Activated naive CD4-positive, alpha-beta T cell treated with anti-CD3 and anti-CD28 coated beads, Interleukin-2, amount 50 U/mL, for 72 hours (primary cell): ENCODE measurements around the gene BIN1. TPM values are rescaled to one million over a fixed set of nuclear protein-coding genes. Genes with fewer than 3 reads are reported as not detected.

ENCODE experiments used
- ATAC-seq, 2 donors: fragments of 150-1000 bp; cut with Tn5 transposase; 2 replicates each; pipeline ENCODE4 v1.10.0; 2021; ENCODE audit warnings: mild to moderate bottlenecking in 2 of 2, moderate library complexity in 2 of 2
- DNase-seq, 2 donors: peaks; one replicate each; pipeline ENCODE4 v3.0.0; 2021 to 2022; ENCODE audit warnings: low spot score in 2 of 2
- H3K27ac Mint-ChIP-seq, 2 donors: one replicate each; pipeline ENCODE4 v1.8.0; 2022; ENCODE audit warnings: mild to moderate bottlenecking in 2 of 2, mixed read lengths in 2 of 2
- H3K36me3 Mint-ChIP-seq, 2 donors: one replicate each; pipeline ENCODE4 v1.8.0; 2022; ENCODE audit warnings: mixed read lengths in 2 of 2
- H3K9me3 Mint-ChIP-seq, 2 donors: one replicate each; pipeline ENCODE4 v1.8.0; 2022; ENCODE audit warnings: mixed read lengths in 2 of 2
- total RNA-seq, 2 donors: library from RNA; stranded (reverse); gene quantifications; one replicate each; pipeline ENCODE4 v1.2.3, GENCODE V29; 2022

The BIN1 gene
- total RNA-seq: 10 to 100 TPM; 43.0 to 98.3 TPM

GRCh38 chr2:127106991-127107621 lies at the start of gene BIN1:
TSS of gene BIN1 (minus strand) at chr2:127107154. CDS start at chr2:127106943, 211 bp downstream.
- DNase-seq: peak; percentile 79 to 84
- Mint-ChIP-seq H3K36me3 (no peaks in the 10 kb centered on the region), H3K27ac (peak within 1 kb of the TSS in 1 of 2 donors; percentile 49), H3K9me3 (no peaks in the 10 kb centered on the region)
- ATAC-seq: peak; percentile 94 to 96

- no peak overlapping the region for H3K27ac Mint-ChIP-seq
- no peaks in the 10 kb centered on the region for H3K9me3 Mint-ChIP-seq
- DNase-seq (no peak), ATAC-seq (no peak)
- peaks cover 0 to 6% of the 10 kb centered on the region in 2 donors for H3K36me3 Mint-ChIP-seq
These were observed 49.0 kb upstream of the BIN1 start for GRCh38 chr2:127155947-127156346.

DNA sequence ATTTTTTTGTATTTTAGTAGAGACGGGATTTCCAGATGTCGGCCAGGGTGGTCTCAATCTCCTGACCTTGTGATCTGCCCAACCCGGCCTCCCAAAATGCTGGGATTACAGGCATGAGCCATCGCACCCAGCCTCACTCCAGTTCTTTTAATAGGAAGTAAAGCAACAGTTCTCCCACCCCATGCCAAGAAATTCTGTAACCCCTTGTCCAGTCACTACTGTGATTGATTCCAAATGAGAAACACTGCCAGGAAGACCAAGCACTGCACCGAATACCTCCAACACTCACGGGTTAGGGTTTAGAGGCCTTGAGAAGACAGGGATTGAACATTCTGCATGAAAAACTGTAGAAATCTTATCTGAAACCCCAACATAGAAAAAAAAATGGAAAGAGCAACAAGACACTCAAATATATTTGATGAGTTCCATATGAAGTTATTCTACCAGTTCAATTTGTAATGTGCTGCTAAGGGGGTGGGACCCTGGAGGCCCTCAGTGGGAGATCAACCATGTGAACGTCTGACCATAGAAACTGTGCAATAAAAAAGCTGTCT lies 48.2 kb upstream of the BIN1 start:
- Mint-ChIP-seq H3K36me3 (peaks cover 0 to 6% of the 10 kb centered on the region in 2 donors), H3K9me3 (no peaks in the 10 kb centered on the region), H3K27ac (no peak overlapping the region)
- DNase-seq (no peak), ATAC-seq (no peak)

DNA sequence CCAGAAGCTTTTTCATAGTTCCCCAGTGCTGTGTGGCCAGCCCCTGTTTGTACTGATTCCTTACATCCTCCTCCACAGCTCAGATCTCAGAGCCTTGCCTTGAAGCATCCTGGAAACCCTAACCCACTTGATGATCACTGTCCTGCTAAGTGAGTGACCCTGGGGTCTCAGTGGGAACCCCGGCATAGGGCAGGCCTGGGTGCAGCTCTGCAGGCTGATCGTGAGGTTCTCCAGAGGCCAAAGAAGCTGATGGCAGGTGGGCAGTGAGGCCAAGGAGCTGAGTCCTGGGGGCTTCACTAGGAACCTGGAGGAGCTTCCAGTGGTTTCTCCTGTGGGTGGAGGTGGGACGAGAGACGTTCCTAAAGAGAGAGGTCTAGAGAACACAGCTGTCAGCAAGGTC lies 47.4 kb upstream of the BIN1 start:
- Mint-ChIP-seq H3K27ac (no peak overlapping the region), H3K36me3 (peaks cover 0 to 6% of the 10 kb centered on the region in 2 donors), H3K9me3 (no peaks in the 10 kb centered on the region)
- DNase-seq: no peak
- no peak for ATAC-seq

GRCh38 chr2:127153691-127154158 lies 46.8 kb upstream of the BIN1 start:
- peaks cover 0 to 6% of the 10 kb centered on the region in 2 donors for H3K36me3 Mint-ChIP-seq
- ATAC-seq (no peak), DNase-seq (no peak)
- no peak overlapping the region for H3K27ac Mint-ChIP-seq
- no peaks in the 10 kb centered on the region for H3K9me3 Mint-ChIP-seq

- no peak for ATAC-seq
- H3K27ac Mint-ChIP-seq: no peak overlapping the region
- H3K36me3 Mint-ChIP-seq: peaks cover 0 to 6% of the 10 kb centered on the region in 2 donors
- no peak for DNase-seq
- H3K9me3 Mint-ChIP-seq: no peaks in the 10 kb centered on the region
These were observed 44.0 kb upstream of the BIN1 start for GRCh38 chr2:127150996-127151395.

- Mint-ChIP-seq H3K9me3 (no peaks in the 10 kb centered on the region), H3K27ac (no peak overlapping the region), H3K36me3 (peaks cover 0 to 6% of the 10 kb centered on the region in 2 donors)
- DNase-seq (no peak), ATAC-seq (no peak)
These were observed 42.4 kb upstream of the BIN1 start for GRCh38 chr2:127149384-127149783.

- peaks cover 0 to 1% of the 10 kb centered on the region in 2 donors for H3K36me3 Mint-ChIP-seq
- no peak for ATAC-seq
- no peaks in the 10 kb centered on the region for H3K9me3 Mint-ChIP-seq
- no peak overlapping the region for H3K27ac Mint-ChIP-seq
- no peak for DNase-seq
These were observed 40.0 kb upstream of the BIN1 start for GRCh38 chr2:127146820-127147502.

GRCh38 chr2:127146071-127146725 lies 39.2 kb upstream of the BIN1 start:
- no peak for DNase-seq
- H3K36me3 Mint-ChIP-seq: no peaks in the 10 kb centered on the region
- peak overlapping the region in 1 of 2 donors; percentile 49 for H3K27ac Mint-ChIP-seq
- no peak for ATAC-seq
- no peaks in the 10 kb centered on the region for H3K9me3 Mint-ChIP-seq

DNA sequence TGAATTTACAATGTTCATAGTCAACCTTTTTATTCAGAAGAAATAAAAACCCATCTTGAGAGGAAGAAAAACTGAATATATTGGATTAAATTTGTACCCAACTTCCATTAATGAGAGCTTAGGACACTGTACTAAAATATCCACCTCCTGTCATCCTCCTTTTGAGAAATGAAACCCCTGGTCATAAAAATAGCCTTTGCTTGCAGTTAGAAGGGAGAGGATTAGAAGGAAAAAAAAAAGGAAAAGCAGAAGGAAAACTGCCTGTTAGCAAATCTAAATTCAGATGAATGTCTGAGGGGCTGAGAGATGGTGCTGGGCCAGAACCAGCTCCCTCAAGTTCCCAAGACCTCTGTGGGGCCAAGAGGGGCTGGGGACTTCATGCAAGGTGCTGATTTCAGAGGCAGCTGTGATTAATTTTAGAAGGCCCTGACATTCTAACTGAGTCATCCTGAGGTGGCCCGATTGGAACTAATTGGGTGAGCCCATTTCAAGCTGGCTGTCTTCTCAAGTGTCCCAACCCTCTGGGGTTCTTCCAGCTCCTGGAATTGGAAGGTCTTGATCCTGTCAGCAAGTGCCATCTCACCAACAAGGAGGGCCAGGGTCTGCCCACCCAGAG lies 38.4 kb upstream of the BIN1 start:
- Mint-ChIP-seq H3K9me3 (no peaks in the 10 kb centered on the region), H3K27ac (peak overlapping the region in 1 of 2 donors; percentile 49), H3K36me3 (no peaks in the 10 kb centered on the region)
- no peak for ATAC-seq
- no peak for DNase-seq

- Mint-ChIP-seq H3K36me3 (no peaks in the 10 kb centered on the region), H3K9me3 (peaks cover 0 to 4% of the 10 kb centered on the region in 2 donors), H3K27ac (no peak overlapping the region)
- DNase-seq (no peak), ATAC-seq (no peak)
These were observed 37.2 kb upstream of the BIN1 start for GRCh38 chr2:127143841-127144782.

DNA sequence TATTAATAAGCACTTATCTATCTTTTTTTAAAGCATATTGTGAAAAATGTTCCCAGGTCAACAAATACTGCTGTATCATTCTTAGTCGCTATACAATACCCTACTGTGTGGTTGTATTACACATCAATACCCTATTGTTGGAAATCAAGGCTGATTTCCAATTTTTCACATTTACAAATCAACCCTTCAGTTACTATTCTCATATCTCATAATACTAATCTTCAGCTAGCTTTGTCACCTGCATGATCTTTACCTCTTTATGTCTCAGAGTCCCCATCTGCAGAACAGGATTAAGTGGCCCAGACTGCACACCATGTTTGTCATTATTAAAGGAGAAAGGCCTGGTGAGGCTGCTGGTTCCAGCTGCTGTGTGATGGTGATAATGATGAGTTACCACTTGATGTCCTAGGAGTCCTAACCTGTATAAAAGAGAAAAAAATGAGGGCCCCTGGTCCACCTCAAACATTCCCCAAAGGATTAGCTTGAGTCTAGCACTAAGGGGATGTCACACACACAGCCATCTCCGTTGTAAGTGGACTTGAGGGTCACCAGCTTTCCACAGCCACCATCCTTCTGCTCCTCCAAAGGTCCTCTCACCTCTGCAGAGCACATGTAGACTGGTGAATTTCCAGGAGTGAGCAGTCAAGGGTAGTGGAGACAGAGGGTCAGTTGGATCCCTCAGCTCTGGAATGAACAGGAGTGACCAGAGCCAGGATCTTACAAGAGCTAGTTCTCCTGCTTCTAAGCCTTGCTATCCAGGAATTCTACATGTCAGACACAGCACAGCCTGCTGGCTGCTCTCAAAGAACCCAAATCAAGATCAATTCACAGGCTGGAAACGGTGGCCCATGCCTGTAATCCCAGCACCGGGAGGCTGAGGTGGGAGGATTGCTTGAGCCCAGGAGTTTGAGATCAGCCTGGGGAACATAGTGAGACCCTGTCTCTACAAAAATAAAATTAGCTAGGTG lies 36.0 kb upstream of the BIN1 start:
- no peaks in the 10 kb centered on the region for H3K36me3 Mint-ChIP-seq
- no peak for ATAC-seq
- H3K9me3 Mint-ChIP-seq: peaks cover 0 to 4% of the 10 kb centered on the region in 2 donors
- no peak for DNase-seq
- no peak overlapping the region for H3K27ac Mint-ChIP-seq

DNA sequence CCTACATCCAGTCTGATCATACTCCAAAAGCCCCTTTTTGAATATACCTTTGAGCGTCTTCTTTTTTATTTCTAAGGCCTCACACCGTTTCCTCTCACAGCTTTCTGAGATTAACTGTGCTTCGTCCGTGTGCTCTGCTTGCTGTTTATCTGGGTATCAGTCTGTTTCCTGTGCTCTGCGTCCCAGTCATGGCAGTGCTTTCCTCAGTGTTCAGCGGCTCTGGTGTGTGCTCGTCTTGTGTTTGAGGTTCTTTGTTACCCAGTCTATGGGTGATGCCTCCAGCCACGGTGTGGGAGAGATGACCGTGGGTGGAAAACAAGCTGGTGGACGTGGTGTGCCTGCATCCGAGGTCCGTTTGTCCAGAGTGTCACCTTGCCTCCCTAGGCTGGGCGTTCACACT lies 33.6 kb upstream of the BIN1 start:
- ATAC-seq (no peak), DNase-seq (no peak)
- Mint-ChIP-seq H3K27ac (no peak overlapping the region), H3K36me3 (no peaks in the 10 kb centered on the region), H3K9me3 (peaks cover 0 to 4% of the 10 kb centered on the region in 2 donors)

- DNase-seq (no peak), ATAC-seq (no peak)
- Mint-ChIP-seq H3K27ac (no peak overlapping the region), H3K36me3 (no peaks in the 10 kb centered on the region), H3K9me3 (peaks cover 0 to 4% of the 10 kb centered on the region in 2 donors)
These were observed 32.8 kb upstream of the BIN1 start for GRCh38 chr2:127139766-127140165.

DNA sequence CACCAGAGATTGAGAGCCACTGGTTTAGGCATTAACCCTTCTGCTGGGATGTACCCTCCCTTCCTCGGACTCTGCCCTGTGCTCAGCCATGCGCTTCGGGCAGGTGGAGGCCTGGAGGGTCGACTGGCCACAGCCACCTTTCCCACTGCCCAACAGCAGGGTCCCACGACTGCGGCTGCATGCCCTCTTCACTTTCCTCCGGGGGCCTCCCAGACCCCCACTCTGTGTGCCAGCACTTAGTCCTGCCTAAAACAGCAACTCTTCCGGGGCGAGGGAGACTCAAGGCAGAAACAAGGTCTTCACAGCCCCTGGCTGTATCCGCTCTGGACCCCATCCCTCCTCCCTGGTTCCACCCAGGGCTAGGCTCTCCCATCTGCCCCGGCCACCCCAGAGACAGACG lies 31.3 kb upstream of the BIN1 start:
- no peak for DNase-seq
- no peak for ATAC-seq
- Mint-ChIP-seq H3K27ac (no peak overlapping the region), H3K9me3 (peaks cover 0 to 4% of the 10 kb centered on the region in 2 donors), H3K36me3 (no peaks in the 10 kb centered on the region)
